HG03108 (cell line): ENCODE data around the gene TTC31.
"Not testable (repeated sequence)": the region's sequence is repeated elsewhere in the genome, so short reads cannot be mapped to it uniquely, and the experiment has no call there.

Experiments used
- ATAC-seq: cut with Tn5 transposase; IDR thresholded peaks from one replicate; pipeline ENCODE4 v1.9.1; 2021; ENCODE audit warnings: moderate library complexity; ENCODE audit not compliant: unreplicated experiment

TTC31 gene

GRCh38 chr2:74457129-74457548 lies 25.7 kb upstream of the TTC31 start:
- no peak for ATAC-seq

- ATAC-seq: peak; percentile 24
Observed at GRCh38 chr2:74457549-74458131, 25.2 kb upstream of the TTC31 start.

GRCh38 chr2:74458132-74458937 lies 24.5 kb upstream of the TTC31 start, which contains the start of gene WBP1:
WBP1 (plus strand) TSS chr2:74458438; CDS start chr2:74458603, 165 bp downstream.
- peak; percentile 82 for ATAC-seq

GRCh38 chr2:74458938-74459363 lies 23.9 kb upstream of the TTC31 start:
- no peak for ATAC-seq

GRCh38 chr2:74459503-74460118 lies 23.3 kb upstream of the TTC31 start:
- not testable (repeated sequence) for ATAC-seq

- not testable (repeated sequence) for ATAC-seq
Observed at GRCh38 chr2:74460187-74460586, 22.7 kb upstream of the TTC31 start.

- ATAC-seq: no peak
Observed at GRCh38 chr2:74461187-74462053, 21.5 kb upstream of the TTC31 start.

- no peak for ATAC-seq
Observed at GRCh38 chr2:74462054-74462785, 20.7 kb upstream of the TTC31 start.

GRCh38 chr2:74462786-74463105 lies 20.1 kb upstream of the TTC31 start:
- no peak for ATAC-seq

- ATAC-seq: no peak
Observed at GRCh38 chr2:74464406-74464805, 18.5 kb upstream of the TTC31 start.

- ATAC-seq: not testable (repeated sequence)
Observed at GRCh38 chr2:74470742-74471141, 12.1 kb upstream of the TTC31 start.

- no peak for ATAC-seq
Observed at GRCh38 chr2:74471332-74472065, 11.4 kb upstream of the TTC31 start.

- ATAC-seq: peak; percentile 83
Observed at GRCh38 chr2:74472086-74472944, 10.6 kb upstream of the TTC31 start, which contains the start of gene MRPL53. MRPL53 (minus strand) TSS chr2:74472680; CDS start chr2:74472660, 20 bp downstream.

- no peak for ATAC-seq
Observed at GRCh38 chr2:74472945-74473258, 10.0 kb upstream of the TTC31 start.

GRCh38 chr2:74474481-74474880 lies 8.4 kb upstream of the TTC31 start:
- no peak for ATAC-seq

GRCh38 chr2:74474899-74475298 lies 8.0 kb upstream of the TTC31 start:
- no peak for ATAC-seq

- ATAC-seq: no peak
Observed at GRCh38 chr2:74481431-74481830, 1.4 kb upstream of the TTC31 start.

- peak; percentile 30 for ATAC-seq
Observed at GRCh38 chr2:74481961-74482800, 700 bp upstream of the TTC31 start.
